ENCODE data around the gene CAGE1.
"Not testable (repeated sequence)": the region's sequence is repeated elsewhere in the genome, so short reads cannot be mapped to it uniquely, and the experiment has no call there.

CAGE1 gene

DNA sequence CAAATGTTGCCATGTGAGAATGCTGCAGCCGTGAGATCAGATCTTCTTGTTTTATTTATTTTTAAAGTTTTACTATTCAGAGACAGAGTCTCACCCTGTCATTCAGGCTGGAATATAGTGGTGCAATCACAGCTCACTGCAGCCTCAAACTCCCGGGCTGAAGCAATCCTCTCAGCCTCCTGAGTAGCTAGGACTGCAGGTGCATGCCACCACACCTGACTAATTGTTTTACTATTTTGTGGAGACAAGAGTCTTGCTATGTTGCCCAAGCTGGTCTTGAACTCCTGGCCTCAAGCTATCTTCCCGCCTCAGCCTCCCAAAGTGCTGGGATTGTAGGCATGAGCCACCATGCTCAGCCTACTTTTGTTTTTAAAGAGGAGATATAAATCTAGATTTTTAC, 54.0 kb downstream of the CAGE1 start:
- DNase-seq: no peak

DNA sequence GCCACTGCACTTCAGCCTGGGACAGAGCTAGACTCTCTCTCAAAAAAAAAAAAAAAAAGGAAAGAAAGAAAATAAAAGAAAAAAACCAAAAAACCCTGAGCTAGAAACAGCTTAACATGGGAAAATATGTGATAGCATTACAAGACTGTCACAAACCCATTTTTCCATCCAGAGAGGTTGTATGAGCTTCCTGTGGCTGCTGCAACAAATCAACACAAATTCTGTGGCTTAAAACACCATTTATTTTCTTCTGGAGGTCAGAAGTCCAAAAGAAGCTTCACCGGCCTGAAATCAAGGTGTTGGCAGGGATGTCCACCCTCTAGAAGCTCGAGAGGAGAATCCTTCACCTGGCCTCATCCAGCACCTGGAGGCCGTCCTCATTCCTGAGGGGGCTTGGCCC, 54.9 kb downstream of the CAGE1 start:
- DNase-seq: no peak

GRCh38 chr6:7332090-7332745, 57.3 kb downstream of the CAGE1 start:
- DNase-seq: no peak

GRCh38 chr6:7331452-7331851, 58.1 kb downstream of the CAGE1 start:
- no peak for DNase-seq

DNA sequence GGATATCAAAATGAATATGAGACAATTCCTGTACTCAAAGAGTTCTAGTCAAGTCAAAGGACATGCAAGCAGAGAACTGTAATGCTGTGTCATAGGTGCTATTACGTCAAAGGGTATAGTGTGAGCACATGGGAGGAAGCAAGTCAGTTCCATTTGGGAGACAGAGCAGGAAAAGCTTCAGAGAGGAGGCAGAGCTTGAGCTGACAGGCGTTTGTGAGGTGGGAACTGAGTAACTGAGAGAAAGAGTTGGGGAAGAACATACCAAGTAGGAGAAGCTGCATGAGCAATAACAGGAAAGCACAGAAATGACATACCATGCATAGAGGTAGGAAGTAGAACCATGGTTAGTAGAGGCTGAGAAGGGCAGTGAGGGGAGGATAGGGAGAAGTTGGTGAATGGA, 61.3 kb downstream of the CAGE1 start:
- DNase-seq: no peak

DNA sequence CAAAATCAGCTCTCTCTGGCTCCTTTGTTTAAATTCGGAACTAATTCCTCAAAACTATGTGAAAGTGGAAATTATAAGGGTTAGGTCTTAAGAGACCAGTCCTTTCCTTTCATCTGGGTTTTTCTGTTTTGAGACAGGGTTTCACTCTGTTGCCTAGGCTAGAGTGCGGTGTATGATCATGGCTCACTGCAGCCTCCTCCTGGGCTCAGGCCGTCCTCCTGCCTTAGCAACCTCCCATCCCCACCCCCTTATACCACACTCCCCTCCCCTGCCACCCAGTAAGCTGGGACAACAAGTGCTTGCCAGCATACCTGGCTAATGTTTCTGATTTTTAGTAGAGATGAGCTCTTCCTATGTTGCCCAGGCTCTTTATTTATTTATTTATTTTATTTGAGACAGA, 63.8 kb downstream of the CAGE1 start:
- DNase-seq: no peak

GRCh38 chr6:7324520-7324919, 65.0 kb downstream of the CAGE1 start:
- DNase-seq: no peak

DNA sequence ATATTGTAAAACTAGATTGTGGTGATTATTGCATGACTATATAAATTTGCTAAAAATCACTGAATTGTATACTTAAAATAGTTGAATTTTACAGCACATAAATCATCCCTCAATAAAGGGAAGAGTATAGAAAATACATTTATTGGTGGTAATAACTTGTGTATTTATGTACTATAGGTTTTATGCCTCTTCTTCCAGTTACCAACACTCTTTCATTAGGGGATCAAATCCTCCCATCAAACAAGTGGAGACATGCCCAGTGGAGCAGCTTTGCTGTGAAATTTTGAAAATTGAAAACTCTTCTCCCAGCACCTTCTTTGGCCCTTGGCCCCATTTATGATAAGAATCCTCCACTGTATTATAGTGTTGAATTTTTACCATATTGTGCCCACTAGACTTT, 66.5 kb downstream of the CAGE1 start:
- peak; percentile 22 for DNase-seq

- not testable (repeated sequence) for DNase-seq
Observed at GRCh38 chr6:7321866-7322265, 67.7 kb downstream of the CAGE1 start.

DNA sequence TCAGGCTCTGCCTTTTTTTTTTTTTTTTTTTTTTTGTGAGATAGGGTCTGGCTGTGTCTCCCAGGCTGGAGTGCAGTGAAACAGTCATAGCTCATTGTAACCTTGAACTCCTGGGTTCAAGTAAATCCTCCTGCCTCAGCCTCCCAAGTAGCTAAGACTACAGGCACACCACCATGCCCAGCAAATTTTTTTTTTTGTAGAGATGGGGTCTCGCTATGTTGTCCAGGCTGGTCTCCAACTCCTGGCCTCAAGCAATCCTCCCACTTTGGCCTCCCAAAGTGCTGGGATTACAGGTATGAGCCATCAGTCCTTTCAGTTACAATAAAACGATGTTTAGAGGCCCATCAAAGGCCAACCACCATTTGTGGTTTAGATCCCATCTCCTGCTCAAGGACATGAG, 70.1 kb downstream of the CAGE1 start:
- not testable (repeated sequence) for DNase-seq

GRCh38 chr6:7317538-7317937, 72.0 kb downstream of the CAGE1 start:
- DNase-seq: no peak

DNA sequence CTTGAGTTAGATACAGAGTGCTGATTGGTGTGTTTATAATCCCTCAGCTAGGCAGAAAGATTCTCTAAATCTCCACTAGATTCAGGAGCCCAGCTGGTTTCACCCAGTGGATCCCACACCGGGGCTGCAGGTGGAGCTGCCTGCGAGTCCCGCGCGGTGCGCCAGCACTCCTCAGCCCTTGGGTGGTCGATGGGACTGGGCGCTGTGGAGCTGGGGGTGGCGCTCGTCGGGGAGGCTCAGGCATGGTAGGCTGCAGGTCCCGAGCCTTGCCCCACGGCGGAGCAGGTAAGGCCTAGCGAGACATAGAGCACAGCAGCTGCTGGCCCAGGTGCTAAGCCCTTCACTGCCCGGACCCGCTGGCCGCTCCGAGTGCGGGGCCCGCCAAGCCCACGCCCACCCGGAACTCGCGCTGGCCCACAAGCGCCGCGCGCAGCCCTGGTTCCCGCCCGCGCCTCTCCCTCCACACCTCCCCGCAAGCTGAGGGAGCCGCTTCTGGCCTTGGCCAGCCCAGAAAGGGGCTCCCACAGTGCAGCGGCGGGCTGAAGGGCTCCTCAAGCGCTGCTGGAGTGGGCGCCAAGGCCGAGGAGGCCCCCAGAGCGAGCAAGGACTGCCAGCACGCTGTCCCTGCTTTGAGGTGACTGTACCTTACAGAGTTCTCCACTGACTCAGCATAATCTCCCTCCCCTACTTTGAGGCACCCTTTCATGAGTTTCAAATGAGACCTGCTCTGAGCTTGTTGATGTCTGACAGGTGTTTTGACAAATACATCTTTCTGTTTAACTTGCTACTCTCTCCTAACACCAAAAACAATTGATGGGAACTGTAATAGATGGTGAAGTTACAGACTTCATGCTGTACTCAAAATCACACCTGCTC, 72.6 kb downstream of the CAGE1 start:
- DNase-seq: no peak

- no peak for DNase-seq
Observed at GRCh38 chr6:7315948-7316365, 73.6 kb downstream of the CAGE1 start.

DNA sequence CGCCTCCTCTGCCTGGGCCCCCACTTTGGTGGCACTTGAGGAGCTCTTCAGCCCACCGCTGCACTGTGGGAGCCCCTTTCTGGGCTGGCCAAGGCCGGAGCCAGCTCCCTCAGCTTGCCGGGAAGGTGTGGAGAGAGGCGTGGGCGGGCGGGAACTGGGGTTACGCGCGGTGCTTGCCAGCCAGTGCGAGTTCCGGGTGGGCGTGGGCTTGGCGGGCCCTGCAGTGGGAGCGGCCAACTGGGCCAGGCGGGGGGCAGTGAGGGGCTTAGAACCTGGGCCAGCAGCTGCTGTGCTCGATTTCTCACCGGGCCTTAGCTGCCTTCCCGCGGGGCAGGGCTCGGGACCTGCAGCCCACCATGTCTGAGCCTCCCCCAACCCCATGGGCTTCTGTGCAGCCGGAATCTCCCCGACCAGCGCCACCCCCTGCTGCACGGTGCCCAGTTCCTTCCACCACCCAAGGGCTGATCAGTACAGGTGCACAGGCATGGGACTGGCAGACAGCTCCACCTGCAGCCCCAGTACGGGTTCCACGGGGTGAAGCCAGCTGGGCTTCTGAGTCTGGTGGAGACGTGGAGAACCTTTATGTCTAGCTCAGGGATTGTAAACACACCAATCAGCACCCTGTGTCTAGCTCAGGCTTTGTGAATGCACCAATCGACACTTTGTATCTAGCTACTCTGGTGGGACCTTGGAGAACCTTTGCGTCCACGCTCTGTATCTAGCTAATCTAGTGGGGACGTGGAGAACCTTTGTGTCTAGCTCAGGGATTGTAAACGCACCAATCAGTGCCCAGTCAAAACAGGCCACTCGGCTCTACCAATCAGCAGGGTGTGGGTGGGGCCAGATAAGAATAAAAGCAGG, 74.2 kb downstream of the CAGE1 start:
- DNase-seq: not testable (repeated sequence)

DNA sequence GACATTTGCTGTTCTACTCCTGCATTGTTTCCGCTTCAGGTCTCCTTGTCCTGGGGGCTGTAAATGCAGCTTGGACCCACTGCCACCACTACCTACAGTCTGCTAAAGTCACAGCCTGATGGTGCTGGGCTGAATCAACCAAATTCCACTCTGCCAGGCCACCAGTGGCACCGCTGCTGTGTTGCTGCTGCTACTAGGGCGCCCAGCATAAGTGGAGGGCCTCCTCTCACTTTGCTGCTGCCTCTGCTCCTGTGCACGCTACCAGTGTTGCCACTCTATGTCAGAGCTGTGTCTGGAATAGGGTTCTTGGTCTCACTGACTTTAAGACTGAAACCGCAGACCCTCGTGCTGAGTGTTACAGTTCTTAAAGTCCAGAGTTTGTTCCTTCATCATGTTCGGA, 75.1 kb downstream of the CAGE1 start:
- no peak for DNase-seq

- no peak for DNase-seq
Observed at GRCh38 chr6:7313505-7314165, 75.9 kb downstream of the CAGE1 start.

DNA sequence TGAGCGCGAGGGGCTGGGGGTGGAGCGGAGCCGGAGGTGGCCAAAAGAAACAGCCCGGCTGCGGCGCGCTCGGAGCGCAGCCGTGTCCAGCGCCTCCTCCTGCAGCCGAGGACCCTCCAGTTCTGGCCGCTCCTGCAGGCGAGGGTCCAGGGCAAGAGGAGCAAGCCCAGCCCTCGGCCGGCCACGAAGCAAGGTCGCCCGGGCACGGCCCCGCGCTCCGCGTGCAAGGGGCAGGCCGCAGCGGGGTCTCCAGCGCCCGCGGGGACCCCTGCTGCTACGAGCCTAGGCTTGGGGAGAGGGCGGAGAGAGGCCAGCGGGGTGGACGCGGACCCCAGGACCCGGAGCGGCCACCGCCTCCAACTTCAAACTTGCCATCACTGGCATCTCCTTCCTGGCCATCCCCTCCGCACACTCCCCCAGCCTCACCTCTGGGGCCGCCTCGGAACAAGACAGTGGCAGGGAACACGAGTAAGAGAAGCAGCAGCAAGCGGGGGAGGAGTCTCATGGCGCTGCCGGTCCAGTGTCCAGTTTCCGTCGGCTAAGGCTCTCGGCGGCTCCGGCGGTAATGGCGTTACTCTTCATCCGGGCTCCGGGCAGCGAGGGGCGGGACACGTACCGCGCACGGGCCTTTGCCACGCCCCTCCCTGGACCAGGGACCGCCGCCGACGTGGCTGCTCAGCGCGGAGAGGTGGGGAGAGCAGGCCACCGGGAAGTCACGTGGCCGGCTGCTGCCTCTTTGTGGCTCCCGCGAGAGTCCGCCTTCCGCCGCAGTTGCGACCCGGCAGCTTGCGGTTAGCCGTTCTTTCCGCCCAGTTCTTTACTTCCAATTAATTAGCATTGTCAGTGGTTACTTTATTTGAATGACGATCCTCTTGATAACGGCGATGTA, 76.7 kb downstream of the CAGE1 start, which contains the start of gene SSR1:
SSR1 (minus strand) TSS at position 584 of the 889 bp plus-strand sequence; CDS start at position 505, 79 bp downstream.
- DNase-seq: peak; percentile 98

- no peak for DNase-seq
Observed at GRCh38 chr6:7311917-7312615, 77.5 kb downstream of the CAGE1 start.

DNA sequence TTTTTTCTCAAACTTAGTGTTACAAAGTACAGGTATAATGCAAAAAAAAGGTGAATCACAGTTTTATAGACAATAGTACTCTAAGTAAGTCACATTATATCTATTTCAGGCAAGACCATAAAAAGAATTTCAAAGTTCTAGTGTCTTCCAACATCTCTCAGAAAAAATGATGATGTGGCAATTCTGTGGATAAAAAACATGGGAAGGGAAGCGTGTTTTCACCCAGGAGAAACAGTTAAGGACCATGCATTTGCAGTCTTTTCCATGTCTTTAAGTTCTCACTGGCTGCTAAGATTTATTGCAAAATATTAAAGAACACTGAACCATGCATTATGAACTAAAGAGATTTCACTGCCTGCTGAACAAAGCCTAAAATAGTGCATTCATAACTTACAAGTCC, 78.4 kb downstream of the CAGE1 start:
- DNase-seq: no peak

- no peak for DNase-seq
Observed at GRCh38 chr6:7309050-7309449, 80.5 kb downstream of the CAGE1 start.

- no peak for DNase-seq
Observed at GRCh38 chr6:7307533-7307932, 82.0 kb downstream of the CAGE1 start.
